SU-DHL-6 (cell line): ENCODE data around the gene TUBB2B.

Source experiments
- H2AFZ ChIP-seq: fragments of 200-600 bp; sonication (generic); 2 replicates; pipeline ENCODE4 v1.6.1; 2014; ENCODE audit warnings: low read depth, mild to moderate bottlenecking, moderate library complexity, mixed read lengths, antibody characterized with exemption, low read length; ENCODE audit not compliant: severe bottlenecking
- H3F3A ChIP-seq: fragments of 200-600 bp; shearing (Covaris generic); 2 replicates; pipeline ENCODE4 v1.6.0; 2016; ENCODE audit warnings: antibody characterized with exemption, mild to moderate bottlenecking; ENCODE audit not compliant: insufficient read depth
- H3K27ac ChIP-seq: fragments of 200-600 bp; sonication (generic); 2 replicates; pipeline ENCODE4 v1.5.1; 2016; ENCODE audit warnings: low read depth, mild to moderate bottlenecking, low read length, moderate library complexity, mixed read lengths
- H3K27me3 ChIP-seq: fragments of 200-600 bp; sonication (generic), shearing (Covaris generic); 2 replicates; pipeline ENCODE4 v1.6.0; 2014; ENCODE audit warnings: mild to moderate bottlenecking, low read length
- H3K36me3 ChIP-seq: fragments of 200-600 bp; sonication (generic); 2 replicates; pipeline ENCODE4 v1.6.1; 2014; ENCODE audit warnings: mild to moderate bottlenecking, low read length, mixed read lengths
- H3K4me2 ChIP-seq: fragments of 300-600, 200-600 bp; shearing (Covaris generic), sonication (generic); 2 replicates; pipeline ENCODE4 v1.6.0; 2014; ENCODE audit warnings: low read length, low read depth, mild to moderate bottlenecking; ENCODE audit not compliant: poor library complexity, severe bottlenecking
- H3K4me3 ChIP-seq: fragments of 200-600 bp; sonication (generic); 2 replicates; pipeline ENCODE4 v1.5.1; 2014; ENCODE audit warnings: antibody characterized with exemption, low read length, mild to moderate bottlenecking, mixed read lengths; ENCODE audit not compliant: insufficient read depth, poor library complexity, severe bottlenecking
- H3K79me2 ChIP-seq: fragments of 200-600 bp; sonication (generic); 2 replicates; pipeline ENCODE4 v1.6.1; 2014; ENCODE audit warnings: mild to moderate bottlenecking, low read length, moderate library complexity; ENCODE audit not compliant: insufficient read depth
- H3K9ac ChIP-seq: fragments of 200-600 bp; sonication (generic); 2 replicates; pipeline ENCODE4 v1.7.0; 2014; ENCODE audit warnings: mild to moderate bottlenecking, low read length
- H3K9me2 ChIP-seq: fragments of 200-600 bp; sonication (generic); replicated peaks from 2 replicates; pipeline ENCODE4 v1.6.1; 2014; ENCODE audit warnings: low read length; ENCODE audit not compliant: insufficient read depth
- H3K9me3 ChIP-seq: fragments of 200-600 bp; sonication (generic); 2 replicates; pipeline ENCODE4 v1.6.1; 2014; ENCODE audit warnings: low read length, mixed read lengths; ENCODE audit not compliant: insufficient read depth
- H4K20me1 ChIP-seq: fragments of 200-600 bp; sonication (generic); 2 replicates; pipeline ENCODE4 v1.6.1; 2014; ENCODE audit warnings: low read depth, mild to moderate bottlenecking, antibody characterized with exemption, low read length, moderate library complexity, mixed read lengths
- CTCF ChIP-seq: fragments of 200-600 bp; sonication (generic); IDR thresholded peaks from one replicate; pipeline ENCODE4 v1.5.1; 2017; ENCODE audit warnings: antibody characterized with exemption, mild to moderate bottlenecking, low read length, moderate library complexity; ENCODE audit not compliant: insufficient read depth, poor library complexity, severe bottlenecking
- EZH2phosphoT487 ChIP-seq: fragments of 200-600 bp; sonication (generic), shearing (Covaris generic); conservative IDR thresholded peaks from 2 replicates; pipeline ENCODE4 v1.6.1; 2018; ENCODE audit warnings: mild to moderate bottlenecking, antibody characterized with exemption, low read length, moderate library complexity, mixed read lengths

TUBB2B gene

GRCh38 chr6:3209114-3210023 is 18.1 kb downstream of the TUBB2B start:
- no peaks in the 10 kb centered on the region for H3K36me3 ChIP-seq

GRCh38 chr6:3208775-3209113 is 18.7 kb downstream of the TUBB2B start:
- Histone ChIP-seq H2AFZ (no peak overlapping the region), H3K9me2 (no peaks in the 10 kb centered on the region), H3K27me3 (no peaks in the 10 kb centered on the region), H3K79me2 (no peaks in the 10 kb centered on the region), H3K9ac (no peak overlapping the region), H3K4me2 (no peak overlapping the region), H3K9me3 (no peaks in the 10 kb centered on the region), H3F3A (peaks cover 9% of the 10 kb centered on the region), H3K36me3 (no peaks in the 10 kb centered on the region), H3K4me3 (no peak overlapping the region), H3K27ac (no peak overlapping the region), H4K20me1 (no peaks in the 10 kb centered on the region)
- TF ChIP-seq CTCF: no peak
- TF ChIP-seq EZH2phosphoT487: no peak

More at GRCh38 chr6:3209114-3210023, 18.1 kb downstream of the TUBB2B start:
- no peaks in the 10 kb centered on the region for H3K79me2 ChIP-seq
- H3K4me2 ChIP-seq: no peak overlapping the region
- H3K4me3 ChIP-seq: no peak overlapping the region
- H2AFZ ChIP-seq: no peak overlapping the region
- no peak overlapping the region for H3K9ac ChIP-seq
- no peaks in the 10 kb centered on the region for H3K27me3 ChIP-seq
- peaks cover 4% of the 10 kb centered on the region for H3F3A ChIP-seq
- H4K20me1 ChIP-seq: no peaks in the 10 kb centered on the region
- TF ChIP-seq CTCF (no peak), EZH2phosphoT487 (no peak)
- H3K27ac ChIP-seq: no peak overlapping the region
- H3K9me3 ChIP-seq: no peaks in the 10 kb centered on the region
- no peaks in the 10 kb centered on the region for H3K9me2 ChIP-seq

GRCh38 chr6:3208098-3208774 is 19.2 kb downstream of the TUBB2B start:
- no peak overlapping the region for H3K4me3 ChIP-seq
- no peaks in the 10 kb centered on the region for H3K9me3 ChIP-seq
- H3K4me2 ChIP-seq: no peak overlapping the region
- H3K9me2 ChIP-seq: no peaks in the 10 kb centered on the region
- H3K9ac ChIP-seq: no peak overlapping the region
- H3K27ac ChIP-seq: no peak overlapping the region
- H3K27me3 ChIP-seq: no peaks in the 10 kb centered on the region
- H2AFZ ChIP-seq: no peak overlapping the region
- peaks cover 14% of the 10 kb centered on the region for H3F3A ChIP-seq
- TF ChIP-seq EZH2phosphoT487 (no peak), CTCF (no peak)
- H3K79me2 ChIP-seq: no peaks in the 10 kb centered on the region
- no peaks in the 10 kb centered on the region for H3K36me3 ChIP-seq
- H4K20me1 ChIP-seq: no peaks in the 10 kb centered on the region
